ENCODE measurements around the gene TMCC1. TPM values are rescaled to one million over a fixed set of nuclear protein-coding genes. Genes with fewer than 3 reads are reported as not detected.

TMCC1 gene
- total RNA-seq, 1 donor from 2014 or later = 22.4 TPM

DNA sequence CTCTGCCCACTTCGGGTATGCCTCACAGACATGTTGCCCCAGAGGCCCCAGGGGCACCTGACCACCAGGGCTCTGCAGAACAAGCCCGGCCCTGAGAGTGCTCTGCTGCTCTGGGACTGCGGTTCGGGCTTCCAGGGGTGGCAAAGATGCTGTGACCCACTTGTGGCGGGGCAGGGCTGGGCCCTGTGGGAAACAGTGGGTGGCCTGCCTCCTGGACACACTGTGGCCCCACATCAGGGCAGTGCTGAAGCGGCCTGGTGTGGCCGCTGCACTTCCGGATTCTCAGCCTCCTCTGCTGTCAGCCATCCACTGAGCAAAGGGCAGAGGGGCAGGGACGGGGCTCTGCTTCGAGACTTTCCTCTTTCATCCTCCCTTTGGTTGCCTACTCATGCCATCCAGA, 260.5 kb downstream of the TMCC1 start:
- Mint-ChIP-seq H3K27me3 (ENCODE audit: insufficient read depth) (peaks cover 17% of the 10 kb centered on the region), H3K4me1 (ENCODE audit: low read depth) (peaks cover 4% of the 10 kb centered on the region), H3K36me3 (ENCODE audit: low read depth) (no peaks in the 10 kb centered on the region), H3K27ac (no peak overlapping the region), H3K4me3 (no peak overlapping the region), H3K9me3 (no peaks in the 10 kb centered on the region)
- intact Hi-C loops (cut with micrococcal nuclease) = no loop called here
- DNase-seq (ENCODE audit: low spot score) = no peak

DNA sequence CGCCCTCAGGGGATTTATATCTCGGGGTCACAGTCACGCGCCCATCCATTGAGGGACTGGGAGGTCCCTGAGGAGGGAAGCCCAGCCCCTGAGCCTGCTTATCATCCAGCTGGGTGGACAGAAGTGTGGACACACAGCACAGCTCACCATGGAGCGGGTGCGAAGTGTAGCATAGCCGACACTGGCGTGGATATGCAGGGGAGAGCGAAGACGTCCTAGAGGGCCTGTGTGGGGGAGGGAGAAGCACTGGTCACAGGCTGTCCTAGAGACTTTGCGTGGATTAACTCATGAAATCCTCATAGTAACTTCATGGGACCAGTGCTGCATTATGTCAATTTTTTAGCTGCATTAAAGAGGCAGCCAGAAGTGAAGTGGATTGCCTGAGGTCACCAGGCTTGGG, 261.0 kb downstream of the TMCC1 start:
- DNase-seq (ENCODE audit: low spot score) = no peak
- Mint-ChIP-seq H3K27ac (no peak overlapping the region), H3K4me3 (no peak overlapping the region), H3K9me3 (no peaks in the 10 kb centered on the region), H3K27me3 (ENCODE audit: insufficient read depth) (peaks cover 20% of the 10 kb centered on the region), H3K36me3 (ENCODE audit: low read depth) (no peaks in the 10 kb centered on the region), H3K4me1 (ENCODE audit: low read depth) (peaks cover 8% of the 10 kb centered on the region)
- intact Hi-C loops (cut with micrococcal nuclease) = no loop called here

DNA sequence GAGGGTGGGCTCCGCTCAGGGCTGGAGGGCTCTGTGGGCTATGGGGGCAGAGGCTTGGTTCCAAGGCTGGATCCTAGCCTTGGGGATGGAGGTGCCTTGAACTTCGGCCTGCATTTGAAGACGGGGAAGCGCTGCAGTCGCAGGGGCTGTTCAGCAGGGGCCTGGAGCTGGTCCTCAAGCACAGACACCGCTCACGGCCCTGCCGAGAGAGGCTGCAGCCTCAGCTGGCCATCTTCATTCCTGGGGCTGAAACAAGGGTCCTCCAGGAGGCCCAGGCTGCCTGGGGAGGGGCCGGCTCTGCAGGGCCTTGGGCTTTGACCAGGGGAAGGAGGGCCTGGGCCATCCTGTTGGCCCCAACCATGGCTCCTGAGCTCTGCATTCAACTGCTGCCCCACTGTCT, 261.5 kb downstream of the TMCC1 start:
- intact Hi-C loops (cut with micrococcal nuclease) = no loop called here
- no peaks in the 10 kb centered on the region for H3K9me3 Mint-ChIP-seq
- no peak for DNase-seq (ENCODE audit: low spot score)
- H3K27me3 Mint-ChIP-seq (ENCODE audit: insufficient read depth) = peaks cover 20% of the 10 kb centered on the region
- no peak overlapping the region for H3K4me3 Mint-ChIP-seq
- peaks cover 13% of the 10 kb centered on the region for H3K4me1 Mint-ChIP-seq (ENCODE audit: low read depth)
- no peaks in the 10 kb centered on the region for H3K36me3 Mint-ChIP-seq (ENCODE audit: low read depth)
- no peak overlapping the region for H3K27ac Mint-ChIP-seq

- Mint-ChIP-seq H3K27ac (no peak overlapping the region), H3K36me3 (ENCODE audit: low read depth) (no peaks in the 10 kb centered on the region)
These were observed 264.5 kb downstream of the TMCC1 start for GRCh38 chr3:129629011-129629410.

DNA sequence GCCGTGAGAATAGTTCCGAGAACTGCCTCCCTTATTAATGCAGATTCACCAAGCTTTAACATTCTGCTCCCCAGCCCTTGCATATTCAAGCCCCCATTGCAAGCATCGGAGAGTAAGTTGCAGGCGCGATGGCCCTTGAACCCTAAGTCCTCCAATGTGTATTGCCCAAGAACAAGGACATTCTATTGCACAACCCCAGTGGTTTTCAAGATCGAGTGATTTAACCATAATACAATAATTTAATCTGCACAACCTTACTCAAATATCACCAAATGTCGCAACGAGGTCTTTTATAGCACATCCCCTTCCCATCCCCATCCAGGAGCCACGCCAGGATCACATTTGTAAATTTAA, 265.4 kb downstream of the TMCC1 start:
- peak overlapping the region; percentile 5 for H3K27ac Mint-ChIP-seq
- H3K9me3 Mint-ChIP-seq = no peaks in the 10 kb centered on the region
- no peak for DNase-seq (ENCODE audit: low spot score)
- peak overlapping the region; percentile 82 for H3K4me3 Mint-ChIP-seq
- H3K27me3 Mint-ChIP-seq (ENCODE audit: insufficient read depth) = peaks cover 16% of the 10 kb centered on the region
- intact Hi-C loops (cut with micrococcal nuclease) = loop anchor here (1.0 to 5.0 kb wide), 7 partner anchors 186 to 976 kb away; partner anchors contain the start of genes IFT122, RPN1 and TMCC1
- peaks cover 20% of the 10 kb centered on the region for H3K4me1 Mint-ChIP-seq (ENCODE audit: low read depth)
- H3K36me3 Mint-ChIP-seq (ENCODE audit: low read depth) = no peaks in the 10 kb centered on the region

More at GRCh38 chr3:129629011-129629410, 264.5 kb downstream of the TMCC1 start:
- H3K4me3 Mint-ChIP-seq = peak overlapping the region; percentile 39
- no peak for DNase-seq (ENCODE audit: low spot score)
- no peaks in the 10 kb centered on the region for H3K9me3 Mint-ChIP-seq
- peaks cover 20% of the 10 kb centered on the region for H3K4me1 Mint-ChIP-seq (ENCODE audit: low read depth)
- intact Hi-C loops (cut with micrococcal nuclease) = loop anchor here (5.0 kb wide), 3 partner anchors 187 to 977 kb away; partner anchors contain the start of genes IFT122 and RPN1
- H3K27me3 Mint-ChIP-seq (ENCODE audit: insufficient read depth) = peaks cover 16% of the 10 kb centered on the region

GRCh38 chr3:129627350-129628168, 266.0 kb downstream of the TMCC1 start:
- peak overlapping the region; percentile 76 for H3K27ac Mint-ChIP-seq

DNA sequence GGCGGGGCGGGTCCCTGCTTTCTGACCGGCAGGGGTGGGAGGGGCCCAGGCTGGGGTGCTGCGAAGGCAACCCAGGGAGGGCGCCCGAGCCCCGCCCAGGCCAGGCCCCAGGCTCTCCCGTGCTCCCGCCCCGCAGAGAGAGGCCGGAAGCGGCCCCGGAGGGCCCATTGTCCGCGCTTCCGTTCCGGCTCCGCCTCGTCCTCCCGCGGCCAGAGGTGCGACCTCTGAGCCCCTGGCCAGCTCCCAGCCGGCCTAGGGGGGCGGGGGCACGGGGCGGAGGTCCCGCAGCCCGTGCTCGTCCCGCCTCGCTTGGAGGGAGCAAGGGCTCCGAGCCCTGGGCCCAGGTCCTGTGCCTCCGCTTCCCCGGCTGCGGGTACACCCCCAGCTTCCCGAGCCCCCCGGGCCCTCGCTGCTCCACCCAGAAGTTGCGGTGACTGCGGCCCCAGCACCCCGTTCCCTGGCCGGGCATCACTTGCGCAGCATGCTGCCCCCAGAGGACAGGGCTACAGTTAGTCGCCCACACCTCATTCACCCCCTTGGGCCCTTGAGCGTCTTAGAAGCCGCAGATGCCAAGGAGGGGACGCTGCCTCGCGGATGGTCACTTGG, 266.7 kb downstream of the TMCC1 start:
- Mint-ChIP-seq H3K36me3 (ENCODE audit: low read depth) (no peaks in the 10 kb centered on the region), H3K4me3 (peak overlapping the region; percentile 82), H3K27me3 (ENCODE audit: insufficient read depth) (peaks cover 16% of the 10 kb centered on the region), H3K4me1 (ENCODE audit: low read depth) (peaks cover 20% of the 10 kb centered on the region), H3K27ac (peak overlapping the region; percentile 76), H3K9me3 (no peaks in the 10 kb centered on the region)
- intact Hi-C loops (cut with micrococcal nuclease) = loop anchor here (1.0 to 5.0 kb wide), 5 partner anchors 137 to 975 kb away; partner anchors contain the start of genes IFT122 and RPN1
- DNase-seq (ENCODE audit: low spot score) = peak; percentile 73

More at GRCh38 chr3:129627350-129628168, 266.0 kb downstream of the TMCC1 start:
- peaks cover 20% of the 10 kb centered on the region for H3K4me1 Mint-ChIP-seq (ENCODE audit: low read depth)
- H3K36me3 Mint-ChIP-seq (ENCODE audit: low read depth) = no peaks in the 10 kb centered on the region
- H3K4me3 Mint-ChIP-seq = peak overlapping the region; percentile 82
- intact Hi-C loops (cut with micrococcal nuclease) = loop anchor here (1.0 to 5.0 kb wide), 8 partner anchors 185 to 975 kb away; partner anchors contain the start of genes IFT122, RPN1 and TMCC1
- peaks cover 16% of the 10 kb centered on the region for H3K27me3 Mint-ChIP-seq (ENCODE audit: insufficient read depth)
- no peaks in the 10 kb centered on the region for H3K9me3 Mint-ChIP-seq
- DNase-seq (ENCODE audit: low spot score) = peak; percentile 22

DNA sequence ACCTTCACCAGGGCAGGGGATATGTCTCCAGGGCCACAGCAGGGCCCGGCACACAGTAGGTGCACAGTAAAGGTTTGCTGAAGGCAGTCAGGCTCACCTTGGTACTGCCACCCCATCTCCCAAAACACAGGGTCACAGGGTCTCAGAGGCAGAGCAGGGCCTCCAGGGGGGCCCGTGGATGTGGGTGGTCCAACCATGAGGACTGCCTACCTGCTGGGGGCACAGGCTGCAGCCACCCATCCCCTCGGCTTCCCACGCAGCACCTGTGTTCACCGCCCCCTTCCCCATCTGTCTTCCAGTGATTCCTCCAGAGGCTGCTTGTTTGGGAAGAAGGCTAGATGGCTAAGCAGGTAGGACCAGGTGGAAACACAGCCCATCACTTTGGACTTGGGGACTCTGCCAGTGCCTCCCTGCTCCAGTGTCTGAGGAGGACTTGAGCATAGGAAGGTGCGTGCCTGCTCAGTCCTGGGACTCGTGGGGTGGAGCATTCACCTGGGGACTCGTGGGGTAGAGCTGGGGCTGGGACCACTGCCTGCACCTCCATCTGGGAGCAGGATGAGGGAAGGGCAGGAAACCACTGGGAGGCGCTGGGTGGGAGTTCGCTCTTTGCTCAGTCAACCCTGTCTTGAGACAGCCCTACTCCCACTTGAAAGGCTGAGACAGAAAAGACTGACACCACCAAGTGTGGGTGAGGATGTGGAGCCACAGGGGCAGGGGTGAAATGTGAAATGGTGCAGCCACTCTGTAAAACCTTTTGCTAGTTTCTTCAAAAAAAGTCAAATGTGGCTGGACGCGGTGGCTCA, 268.2 kb downstream of the TMCC1 start:
- no peaks in the 10 kb centered on the region for H3K9me3 Mint-ChIP-seq
- peak overlapping the region; percentile 51 for H3K4me3 Mint-ChIP-seq
- intact Hi-C loops (cut with micrococcal nuclease) = loop anchor here (5.0 kb wide), 3 partner anchors 183 to 973 kb away; partner anchors contain the start of genes IFT122 and RPN1
- H3K4me1 Mint-ChIP-seq (ENCODE audit: low read depth) = peaks cover 20% of the 10 kb centered on the region
- H3K36me3 Mint-ChIP-seq (ENCODE audit: low read depth) = no peaks in the 10 kb centered on the region
- H3K27me3 Mint-ChIP-seq (ENCODE audit: insufficient read depth) = peaks cover 16% of the 10 kb centered on the region
- DNase-seq (ENCODE audit: low spot score) = no peak
- no peak overlapping the region for H3K27ac Mint-ChIP-seq

- peaks cover 11% of the 10 kb centered on the region for H3K27me3 Mint-ChIP-seq (ENCODE audit: insufficient read depth)
These were observed 269.0 kb downstream of the TMCC1 start for GRCh38 chr3:129624347-129625071.

DNA sequence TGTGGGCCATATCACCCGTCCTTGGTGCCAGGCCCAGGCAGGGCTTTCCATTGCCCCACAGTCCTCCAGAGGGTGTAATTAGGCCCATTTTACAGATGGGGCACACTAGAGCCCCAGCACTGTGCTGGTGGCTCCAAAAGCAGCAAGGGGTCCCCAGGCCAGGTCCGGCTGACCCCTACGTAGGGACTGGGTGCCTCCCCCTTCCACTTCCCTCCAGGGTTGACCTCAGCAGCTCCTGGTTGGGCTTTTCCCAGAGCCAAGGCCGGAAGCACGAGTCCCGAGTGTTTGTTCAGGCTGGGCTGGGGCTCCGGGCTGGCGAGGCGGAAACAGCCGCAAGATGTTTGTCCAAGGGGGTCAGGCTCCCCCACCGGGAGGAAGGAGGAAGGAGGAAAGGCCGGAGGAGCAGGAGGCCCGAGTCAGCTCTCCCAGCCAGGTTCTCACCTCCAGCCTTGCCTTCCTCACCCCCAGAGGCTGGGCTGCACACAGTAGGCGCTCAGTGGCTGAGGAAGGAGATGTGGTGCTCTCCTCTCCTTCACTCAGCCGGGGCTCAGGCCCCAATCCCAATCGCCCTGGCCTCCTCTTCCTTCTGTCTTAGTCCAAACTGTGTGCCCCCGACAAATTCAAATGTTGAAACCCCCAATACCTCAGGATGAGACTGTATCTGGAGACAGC, 269.9 kb downstream of the TMCC1 start:
- no peak overlapping the region for H3K4me3 Mint-ChIP-seq
- H3K27me3 Mint-ChIP-seq (ENCODE audit: insufficient read depth) = peaks cover 11% of the 10 kb centered on the region
- intact Hi-C loops (cut with micrococcal nuclease) = no loop called here
- DNase-seq (ENCODE audit: low spot score) = no peak
- H3K27ac Mint-ChIP-seq = no peak overlapping the region
- no peaks in the 10 kb centered on the region for H3K36me3 Mint-ChIP-seq (ENCODE audit: low read depth)
- peaks cover 20% of the 10 kb centered on the region for H3K4me1 Mint-ChIP-seq (ENCODE audit: low read depth)
- H3K9me3 Mint-ChIP-seq = no peaks in the 10 kb centered on the region

More at GRCh38 chr3:129624347-129625071, 269.0 kb downstream of the TMCC1 start:
- H3K4me3 Mint-ChIP-seq = no peak overlapping the region
- H3K9me3 Mint-ChIP-seq = no peaks in the 10 kb centered on the region
- no peak for DNase-seq (ENCODE audit: low spot score)
- intact Hi-C loops (cut with micrococcal nuclease) = loop anchor here (5.0 kb wide), 3 partner anchors 182 to 972 kb away; partner anchors contain the start of genes IFT122 and RPN1
- H3K4me1 Mint-ChIP-seq (ENCODE audit: low read depth) = peaks cover 20% of the 10 kb centered on the region
- H3K27ac Mint-ChIP-seq = no peak overlapping the region
- no peaks in the 10 kb centered on the region for H3K36me3 Mint-ChIP-seq (ENCODE audit: low read depth)

- H3K4me1 Mint-ChIP-seq (ENCODE audit: low read depth) = peaks cover 15% of the 10 kb centered on the region
- H3K4me3 Mint-ChIP-seq = no peak overlapping the region
- H3K9me3 Mint-ChIP-seq = no peaks in the 10 kb centered on the region
- no peaks in the 10 kb centered on the region for H3K36me3 Mint-ChIP-seq (ENCODE audit: low read depth)
- intact Hi-C loops (cut with micrococcal nuclease) = no loop called here
- H3K27ac Mint-ChIP-seq = no peak overlapping the region
- peaks cover 8% of the 10 kb centered on the region for H3K27me3 Mint-ChIP-seq (ENCODE audit: insufficient read depth)
- DNase-seq (ENCODE audit: low spot score) = no peak
These were observed 270.6 kb downstream of the TMCC1 start for GRCh38 chr3:129622933-129623332.
